IgD-negative memory B cell (primary cell): ENCODE measurements around the gene SCRG1. TPM values are rescaled to one million over a fixed set of nuclear protein-coding genes. Genes with fewer than 3 reads are reported as not detected.

ENCODE experiments used
- H3K27ac Mint-ChIP-seq, 3 donors: one replicate each; pipeline ENCODE4 v1.8.0; 2020 to 2022; ENCODE audit warnings: mild to moderate bottlenecking in 3 of 3, mixed read lengths in 3 of 3, moderate library complexity in 1 of 3
- H3K27me3 Mint-ChIP-seq: one replicate; pipeline ENCODE4 v1.8.0; 2021; ENCODE audit warnings: mixed read lengths
- H3K36me3 Mint-ChIP-seq: one replicate; pipeline ENCODE4 v1.8.0; 2020; ENCODE audit warnings: mild to moderate bottlenecking, mixed read lengths
- H3K4me1 Mint-ChIP-seq, 3 donors: one replicate each; pipeline ENCODE4 v1.8.0; 2020 to 2022; ENCODE audit warnings: mixed read lengths in 3 of 3, mild to moderate bottlenecking in 1 of 3
- H3K4me3 Mint-ChIP-seq, 4 donors: one replicate each; pipeline ENCODE4 v1.8.0; 2020 to 2022; ENCODE audit warnings: mild to moderate bottlenecking in 4 of 4, mixed read lengths in 4 of 4, moderate library complexity in 3 of 4
- H3K9me3 Mint-ChIP-seq, 3 donors: one replicate each; pipeline ENCODE4 v1.8.0; 2020 to 2021; ENCODE audit warnings: mixed read lengths in 3 of 3, mild to moderate bottlenecking in 1 of 3
- polyA plus RNA-seq: library from polyadenylated mRNA; unstranded; fragments of 300-500 nt; fragmentation: Illumina TruSeq; gene quantifications from one replicate; pipeline ENCODE4 v1.2.3, GENCODE V29; 2021

Gene SCRG1
- polyA plus RNA-seq, 1 donor from 2014 or later, result not detected

GRCh38 chr4:173391701-173392100 lies 7.2 kb downstream of the SCRG1 start:
- Mint-ChIP-seq H3K36me3 (peaks cover 2% of the 10 kb centered on the region), H3K4me3 (no peak overlapping the region), H3K9me3 (no peaks in the 10 kb centered on the region), H3K4me1 (no peaks in the 10 kb centered on the region), H3K27me3 (no peaks in the 10 kb centered on the region), H3K27ac (no peak overlapping the region)

- Mint-ChIP-seq H3K27me3 (no peaks in the 10 kb centered on the region), H3K4me1 (no peaks in the 10 kb centered on the region), H3K4me3 (no peak overlapping the region), H3K36me3 (no peaks in the 10 kb centered on the region), H3K27ac (no peak overlapping the region), H3K9me3 (no peaks in the 10 kb centered on the region)
Observed at GRCh38 chr4:173386751-173387150, 12.2 kb downstream of the SCRG1 start.

GRCh38 chr4:173382349-173382748 lies 16.6 kb downstream of the SCRG1 start:
- H3K4me1 Mint-ChIP-seq, result no peaks in the 10 kb centered on the region
- H3K4me3 Mint-ChIP-seq, result no peak overlapping the region
- H3K27me3 Mint-ChIP-seq, result no peaks in the 10 kb centered on the region
- no peaks in the 10 kb centered on the region for H3K9me3 Mint-ChIP-seq
- H3K27ac Mint-ChIP-seq, result no peak overlapping the region
- H3K36me3 Mint-ChIP-seq, result no peaks in the 10 kb centered on the region

- Mint-ChIP-seq H3K9me3 (no peaks in the 10 kb centered on the region), H3K4me3 (no peak overlapping the region), H3K27me3 (no peaks in the 10 kb centered on the region)
Observed at GRCh38 chr4:173381610-173382009, 17.3 kb downstream of the SCRG1 start.

GRCh38 chr4:173380987-173381386 lies 17.9 kb downstream of the SCRG1 start:
- H3K4me3 Mint-ChIP-seq, result no peak overlapping the region
- H3K4me1 Mint-ChIP-seq, result no peaks in the 10 kb centered on the region
- no peaks in the 10 kb centered on the region for H3K27me3 Mint-ChIP-seq
- peaks cover 2% of the 10 kb centered on the region for H3K36me3 Mint-ChIP-seq
- no peaks in the 10 kb centered on the region for H3K9me3 Mint-ChIP-seq
- H3K27ac Mint-ChIP-seq, result no peak overlapping the region

More at GRCh38 chr4:173381610-173382009, 17.3 kb downstream of the SCRG1 start:
- Mint-ChIP-seq H3K36me3 (no peaks in the 10 kb centered on the region), H3K4me1 (no peaks in the 10 kb centered on the region), H3K27ac (no peak overlapping the region)

GRCh38 chr4:173379929-173380328 lies 19.0 kb downstream of the SCRG1 start:
- Mint-ChIP-seq H3K27me3 (no peaks in the 10 kb centered on the region), H3K36me3 (peaks cover 5% of the 10 kb centered on the region), H3K4me3 (no peak overlapping the region), H3K4me1 (no peaks in the 10 kb centered on the region), H3K9me3 (no peaks in the 10 kb centered on the region), H3K27ac (no peak overlapping the region)

GRCh38 chr4:173374588-173374987 lies 24.3 kb downstream of the SCRG1 start:
- Mint-ChIP-seq H3K4me1 (peaks cover 5 to 9% (median 9%) of the 10 kb centered on the region in 3 donors), H3K36me3 (peaks cover 5% of the 10 kb centered on the region), H3K27ac (no peak overlapping the region), H3K27me3 (peaks cover 2% of the 10 kb centered on the region), H3K9me3 (no peaks in the 10 kb centered on the region), H3K4me3 (no peak overlapping the region)

GRCh38 chr4:173371292-173372192 lies 27.4 kb downstream of the SCRG1 start:
- Mint-ChIP-seq H3K4me1 (peaks cover 5 to 13% (median 9%) of the 10 kb centered on the region in 3 donors), H3K9me3 (no peaks in the 10 kb centered on the region), H3K27me3 (peaks cover 2% of the 10 kb centered on the region), H3K27ac (peak overlapping the region; percentile 37 to 89 (median 87)), H3K4me3 (peak overlapping the region; percentile 82 to 99 (median 94)), H3K36me3 (peaks cover 5% of the 10 kb centered on the region)

GRCh38 chr4:173370477-173371291 lies 28.2 kb downstream of the SCRG1 start, which contains the start of gene SAP30:
SAP30 (plus strand) TSS chr4:173370954; CDS start chr4:173371183, 229 bp downstream.
- Mint-ChIP-seq H3K36me3 (peaks cover under 1% of the 10 kb centered on the region), H3K27me3 (peaks cover 2% of the 10 kb centered on the region), H3K9me3 (no peaks in the 10 kb centered on the region), H3K4me1 (peaks cover 5 to 13% (median 9%) of the 10 kb centered on the region in 3 donors), H3K27ac (peak within 1 kb of the TSS; percentile 87 to 97 (median 92)), H3K4me3 (peak within 1 kb of the TSS; percentile 82 to 100 (median 99))

GRCh38 chr4:173370130-173370476 lies 28.8 kb downstream of the SCRG1 start:
- Mint-ChIP-seq H3K36me3 (no peaks in the 10 kb centered on the region), H3K4me1 (peaks cover 5 to 13% (median 9%) of the 10 kb centered on the region in 3 donors), H3K4me3 (peak overlapping the region; percentile 82 to 100 (median 99)), H3K27ac (peak overlapping the region; percentile 64 to 97 (median 92)), H3K9me3 (no peaks in the 10 kb centered on the region), H3K27me3 (peaks cover 2% of the 10 kb centered on the region)

- Mint-ChIP-seq H3K4me1 (peaks cover 5 to 9% (median 5%) of the 10 kb centered on the region in 3 donors), H3K9me3 (no peaks in the 10 kb centered on the region), H3K36me3 (no peaks in the 10 kb centered on the region), H3K27ac (no peak overlapping the region), H3K4me3 (peak overlapping the region in 1 of 4 donors; percentile 24), H3K27me3 (peaks cover 2% of the 10 kb centered on the region)
Observed at GRCh38 chr4:173367946-173368345, 31.0 kb downstream of the SCRG1 start.

- H3K9me3 Mint-ChIP-seq, result no peaks in the 10 kb centered on the region
- H3K27ac Mint-ChIP-seq, result no peak overlapping the region
- H3K27me3 Mint-ChIP-seq, result peaks cover 2% of the 10 kb centered on the region
- no peaks in the 10 kb centered on the region for H3K36me3 Mint-ChIP-seq
- peaks cover 3 to 7% (median 5%) of the 10 kb centered on the region in 3 donors for H3K4me1 Mint-ChIP-seq
- peak overlapping the region in 1 of 4 donors; percentile 44 for H3K4me3 Mint-ChIP-seq
Observed at GRCh38 chr4:173367285-173367684, 31.6 kb downstream of the SCRG1 start.

GRCh38 chr4:173365359-173365996 lies 33.4 kb downstream of the SCRG1 start:
- Mint-ChIP-seq H3K36me3 (no peaks in the 10 kb centered on the region), H3K4me1 (peaks cover 0 to 3% (median 0%) of the 10 kb centered on the region in 3 donors), H3K27me3 (no peaks in the 10 kb centered on the region), H3K9me3 (no peaks in the 10 kb centered on the region), H3K4me3 (peak overlapping the region in 1 of 4 donors; percentile 14), H3K27ac (no peak overlapping the region)

GRCh38 chr4:173362666-173363065 lies 36.2 kb downstream of the SCRG1 start:
- H3K4me1 Mint-ChIP-seq, result no peaks in the 10 kb centered on the region
- H3K27ac Mint-ChIP-seq, result no peak overlapping the region
- no peak overlapping the region for H3K4me3 Mint-ChIP-seq
- H3K9me3 Mint-ChIP-seq, result no peaks in the 10 kb centered on the region
- H3K36me3 Mint-ChIP-seq, result no peaks in the 10 kb centered on the region
- H3K27me3 Mint-ChIP-seq, result peaks cover 2% of the 10 kb centered on the region
